Stimulated activated CD4-positive, alpha-beta T cell treated with anti-CD3 and anti-CD28 coated beads, Interleukin-2, amount 100 ng/mL, for 24 hours (primary cell): ENCODE measurements around the gene SF3B2.
"Not testable (repeated sequence)": the region's sequence is repeated elsewhere in the genome, so short reads cannot be mapped to it uniquely, and the experiment has no call there.

Experiments
- DNase-seq, 2 donors: peaks; one replicate each; pipeline ENCODE4 v3.0.0-alpha.2; 2020

SF3B2 gene

GRCh38 chr11:66016793-66017177 is 35.4 kb upstream of the SF3B2 start:
- no peak for DNase-seq

GRCh38 chr11:66017321-66017720 is 34.8 kb upstream of the SF3B2 start:
- no peak for DNase-seq

GRCh38 chr11:66020212-66020611 is 32.0 kb upstream of the SF3B2 start:
- DNase-seq: no peak

- no peak for DNase-seq
Measured at GRCh38 chr11:66020618-66021357, 31.4 kb upstream of the SF3B2 start.

- DNase-seq: peak; percentile 88 to 89
Measured at GRCh38 chr11:66022401-66023185, 29.6 kb upstream of the SF3B2 start.

GRCh38 chr11:66023186-66023440 is 29.1 kb upstream of the SF3B2 start:
- DNase-seq: not testable (repeated sequence)

- DNase-seq: no peak
Measured at GRCh38 chr11:66026017-66026529, 26.1 kb upstream of the SF3B2 start, which contains the start of gene CATSPER1. Gene CATSPER1 (minus strand): TSS chr11:66026479. CDS start chr11:66026379, 100 bp downstream.

GRCh38 chr11:66032957-66033735 is 19.0 kb upstream of the SF3B2 start:
- DNase-seq: no peak

GRCh38 chr11:66035653-66036333 is 16.4 kb upstream of the SF3B2 start:
- no peak for DNase-seq

GRCh38 chr11:66036334-66036710 is 15.8 kb upstream of the SF3B2 start:
- DNase-seq: no peak

GRCh38 chr11:66037327-66037726 is 14.8 kb upstream of the SF3B2 start:
- no peak for DNase-seq

GRCh38 chr11:66039765-66040164 is 12.4 kb upstream of the SF3B2 start:
- DNase-seq: no peak

GRCh38 chr11:66042227-66042995 is 9.8 kb upstream of the SF3B2 start:
- no peak for DNase-seq

GRCh38 chr11:66042996-66043906 is 8.9 kb upstream of the SF3B2 start:
- DNase-seq: no peak

- no peak for DNase-seq
Measured at GRCh38 chr11:66044757-66045156, 7.4 kb upstream of the SF3B2 start.

GRCh38 chr11:66045177-66045639 is 7.0 kb upstream of the SF3B2 start:
- DNase-seq: peak; percentile 84 to 91

GRCh38 chr11:66046901-66047300 is 5.3 kb upstream of the SF3B2 start:
- DNase-seq: no peak

GRCh38 chr11:66047541-66048365 is 4.4 kb upstream of the SF3B2 start:
- no peak for DNase-seq

- no peak for DNase-seq
Measured at GRCh38 chr11:66048547-66049323, 3.4 kb upstream of the SF3B2 start, which contains the start of gene GAL3ST3. Gene GAL3ST3 (minus strand): TSS chr11:66049161. CDS start chr11:66045415, 3,746 bp downstream.
